HCT116 (cell line): ENCODE data around the gene ZNF860. TPM values are rescaled to one million over a fixed set of nuclear protein-coding genes. Genes with fewer than 3 reads are reported as not detected.

Source experiments
- ATAC-seq: fragments of 200-7000 bp; cut with Tn5 transposase; 2 replicates; pipeline ENCODE4 v1.9.1; 2020; ENCODE audit warnings: mild to moderate bottlenecking, moderate library complexity
- BruUV-seq: library from RNA; stranded (reverse); fragments of 400-500 nt; replicated peaks from 2 replicates; lab custom pipeline; 2021; lab: Mats Ljungman, UMichigan
- CTCF ChIA-PET: fragments of 300-600 bp; sonication (Branson Sonifier 250); formaldehyde crosslinking; loops from one replicate; lab custom pipeline; 2021; ENCODE audit warnings: antibody characterized with exemption; lab: Charles Lee
- POLR2A ChIA-PET: fragments of 300-600, 350-600 bp; sonication (Branson Sonifier 250); formaldehyde crosslinking; loops from one replicate; lab custom pipeline; 2021; ENCODE audit warnings: antibody characterized with exemption; lab: Charles Lee
- RAD21 ChIA-PET, 2 experiments: fragments of 300-600 bp; sonication (Branson Sonifier 250); formaldehyde crosslinking; loops; one replicate each; lab custom pipeline; 2023; ENCODE audit warnings: low total read pairs in 2 of 2; ENCODE audit not compliant: uncharacterized antibody in 2 of 2, unreplicated experiment in 2 of 2, low non-redundant PET in 1 of 2; lab: Charles Lee
- DNase-seq: peaks from one replicate; pipeline ENCODE4 v3.0.0-alpha.2; 2010; ENCODE audit warnings: low read depth, low spot score
- H2AFZ ChIP-seq: fragments of 200-600 bp; shearing (Covaris generic), sonication (generic); 2 replicates; pipeline ENCODE4 v1.6.1; 2017; ENCODE audit warnings: low read depth, mixed run types, mixed read lengths, antibody characterized with exemption, low read length; ENCODE audit not compliant: poor library complexity, severe bottlenecking
- H3K27ac ChIP-seq: 2 replicates; pipeline ENCODE4 v1.5.1; 2012; ENCODE audit warnings: low read depth, low read length
- H3K27me3 ChIP-seq: fragments of 200-600 bp; sonication (generic); 2 replicates; pipeline ENCODE4 v1.6.1; 2016; ENCODE audit warnings: mixed run types, low read length, mixed read lengths; ENCODE audit not compliant: insufficient read depth
- H3K36me3 ChIP-seq, 2 experiments: fragments of 200-500 bp in 1 of 2; fragments of 200-600 bp in 1 of 2; sonication (Bioruptor generic) in 1 of 2; sonication (generic) in 1 of 2; 2 replicates each; pipeline versions ENCODE4 v1.5.1 to v1.6.1; 2014 to 2016; ENCODE audit warnings: low read length in 2 of 2, inconsistent platforms in 1 of 2, mixed read lengths in 1 of 2, mixed run types in 1 of 2; ENCODE audit not compliant: insufficient read depth in 2 of 2, control insufficient read depth in 1 of 2
- H3K4me1 ChIP-seq, 2 experiments: fragments of 200-600 bp in 1 of 2; sonication (generic) in 1 of 2; 2 replicates each; pipeline versions ENCODE4 v1.5.1 to v1.6.1; 2012 to 2017; ENCODE audit warnings: low read length in 2 of 2, inconsistent platforms in 1 of 2, mild to moderate bottlenecking in 1 of 2, mixed read lengths in 1 of 2, mixed run types in 1 of 2, moderate library complexity in 1 of 2; ENCODE audit not compliant: insufficient read depth in 2 of 2, control insufficient read depth in 1 of 2
- H3K4me2 ChIP-seq: fragments of 200-600 bp; sonication (generic); 2 replicates; pipeline ENCODE4 v1.6.1; 2017; ENCODE audit warnings: mixed run types, low read length, mixed read lengths
- H3K4me3 ChIP-seq, 2 experiments: fragments of 200-600 bp in 1 of 2; sonication (generic) in 1 of 2; replicated peaks in 1 of 2; 2 replicates each; pipeline ENCODE4 v1.5.1; 2011 to 2016; ENCODE audit warnings: low read length in 2 of 2, control low read depth in 1 of 2, low read depth in 1 of 2, mild to moderate bottlenecking in 1 of 2, mixed read lengths in 1 of 2, mixed run types in 1 of 2
- H3K79me2 ChIP-seq: fragments of 200-600 bp; sonication (generic); 2 replicates; pipeline ENCODE4 v1.6.1; 2017; ENCODE audit warnings: mild to moderate bottlenecking, mixed run types, low read length, moderate library complexity, mixed read lengths; ENCODE audit not compliant: insufficient read depth
- H3K9ac ChIP-seq: fragments of 200-600 bp; sonication (generic); 2 replicates; pipeline ENCODE4 v1.6.1; 2016; ENCODE audit warnings: low read length, mixed read lengths
- H3K9me2 ChIP-seq: fragments of 200-600 bp; sonication (generic), shearing (Covaris generic); 2 replicates; pipeline ENCODE4 v1.6.1; 2017; ENCODE audit warnings: mixed run types, mild to moderate bottlenecking, moderate library complexity; ENCODE audit not compliant: insufficient read depth
- H3K9me3 ChIP-seq, 2 experiments: fragments of 200-500 bp in 1 of 2; fragments of 200-600 bp in 1 of 2; sonication (Bioruptor generic) in 1 of 2; sonication (generic) in 1 of 2; 2 replicates each; pipeline ENCODE4 v1.6.1; 2014 to 2017; ENCODE audit warnings: low read length in 2 of 2, mixed read lengths in 2 of 2, inconsistent platforms in 1 of 2, low read depth in 1 of 2, mild to moderate bottlenecking in 1 of 2, mixed run types in 1 of 2, moderate library complexity in 1 of 2; ENCODE audit not compliant: control insufficient read depth in 1 of 2, insufficient read depth in 1 of 2
- H4K20me1 ChIP-seq: fragments of 200-600 bp; sonication (generic), shearing (Covaris generic); 2 replicates; pipeline ENCODE4 v1.6.1; 2017; ENCODE audit warnings: mixed run types, mild to moderate bottlenecking, moderate library complexity; ENCODE audit not compliant: insufficient read depth
- ATF3 ChIP-seq: IDR thresholded peaks from 2 replicates; pipeline ENCODE4 v1.6.1; 2012
- CEBPB ChIP-seq: IDR thresholded peaks from 2 replicates; pipeline ENCODE4 v1.6.1; 2012; ENCODE audit warnings: low read depth
- ELF1 ChIP-seq: IDR thresholded peaks from 2 replicates; pipeline ENCODE4 v1.6.1; 2012; ENCODE audit warnings: low read depth, borderline replicate concordance
- EZH2phosphoT487 ChIP-seq: fragments of 200-600 bp; IDR thresholded peaks from 2 replicates; pipeline ENCODE4 v1.6.1; 2018; ENCODE audit warnings: antibody characterized with exemption, borderline replicate concordance
- POLR2A ChIP-seq: IDR thresholded peaks from 2 replicates; pipeline ENCODE4 v1.7.0; 2011; ENCODE audit warnings: borderline replicate concordance; ENCODE audit not compliant: insufficient read depth, insufficient read length; ENCODE audit errors: extremely low read depth
- SIN3A ChIP-seq: IDR thresholded peaks from 2 replicates; pipeline ENCODE4 v1.6.1; 2012; ENCODE audit warnings: low read depth
- SP1 ChIP-seq: IDR thresholded peaks from 2 replicates; pipeline ENCODE4 v1.6.1; 2012; ENCODE audit warnings: low read depth
- ZFX ChIP-seq: fragments of 450-650 bp; IDR thresholded peaks from 2 replicates; pipeline ENCODE4 v1.6.1; 2017
- intact Hi-C: fragments of 100-400 bp; cut with micrococcal nuclease; formaldehyde crosslinking; loops from 2 replicates; pipeline ENCODE4 v1.10.0; 2022
- total RNA-seq: library from RNA; stranded (reverse); gene quantifications from one replicate; pipeline ENCODE4 v1.2.1, GENCODE V29; 2021; ENCODE audit not compliant: unreplicated experiment
- TF ChIP-seq, protein P1 (sequence below): IDR thresholded peaks from 2 replicates; pipeline ENCODE4 v1.6.1; 2011; ENCODE audit warnings: mild to moderate bottlenecking, low read length, moderate library complexity; ENCODE audit not compliant: insufficient replicate concordance; ENCODE audit errors: extremely low read depth
- TF ChIP-seq, protein P2 (sequence below): IDR thresholded peaks from 2 replicates; pipeline ENCODE4 v1.6.1; 2012

ZNF860 gene
- total RNA-seq, 1 experiment from 2014 or later: 2.9 TPM

DNA sequence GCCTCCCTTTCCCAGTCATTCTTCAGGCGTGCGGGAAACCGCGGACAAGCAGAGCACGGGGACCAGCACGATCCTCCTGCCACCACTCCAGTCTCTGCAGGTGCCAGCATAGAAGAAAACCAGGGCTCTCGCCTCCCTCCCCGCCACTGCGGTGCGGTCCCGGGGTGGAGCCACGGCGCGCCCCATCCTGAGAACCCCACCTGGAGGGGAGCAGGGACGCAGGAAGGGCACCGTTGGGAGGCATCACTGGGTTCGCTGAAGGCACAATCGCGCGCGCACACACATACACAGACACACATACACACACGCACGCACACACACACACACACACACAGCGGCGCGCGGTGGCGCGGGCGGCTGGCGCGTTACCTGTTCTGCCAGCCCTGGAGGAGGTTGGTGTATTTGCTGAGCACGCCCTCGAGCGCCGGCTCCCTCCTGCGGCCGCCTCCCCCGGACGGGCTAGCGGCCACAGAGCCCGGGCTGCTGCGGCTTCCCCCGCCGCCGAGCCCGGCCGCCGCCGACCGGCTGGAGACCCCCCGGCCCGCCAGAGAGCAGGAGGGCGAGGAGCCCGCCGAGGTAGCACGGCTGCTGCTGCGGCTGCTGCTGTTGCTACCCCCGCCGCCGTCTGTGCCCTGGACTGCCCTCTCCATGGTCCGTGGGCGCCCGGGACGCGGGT lies 882 bp upstream of the ZNF860 start (continued):
- TF ChIP-seq, protein P1, sequence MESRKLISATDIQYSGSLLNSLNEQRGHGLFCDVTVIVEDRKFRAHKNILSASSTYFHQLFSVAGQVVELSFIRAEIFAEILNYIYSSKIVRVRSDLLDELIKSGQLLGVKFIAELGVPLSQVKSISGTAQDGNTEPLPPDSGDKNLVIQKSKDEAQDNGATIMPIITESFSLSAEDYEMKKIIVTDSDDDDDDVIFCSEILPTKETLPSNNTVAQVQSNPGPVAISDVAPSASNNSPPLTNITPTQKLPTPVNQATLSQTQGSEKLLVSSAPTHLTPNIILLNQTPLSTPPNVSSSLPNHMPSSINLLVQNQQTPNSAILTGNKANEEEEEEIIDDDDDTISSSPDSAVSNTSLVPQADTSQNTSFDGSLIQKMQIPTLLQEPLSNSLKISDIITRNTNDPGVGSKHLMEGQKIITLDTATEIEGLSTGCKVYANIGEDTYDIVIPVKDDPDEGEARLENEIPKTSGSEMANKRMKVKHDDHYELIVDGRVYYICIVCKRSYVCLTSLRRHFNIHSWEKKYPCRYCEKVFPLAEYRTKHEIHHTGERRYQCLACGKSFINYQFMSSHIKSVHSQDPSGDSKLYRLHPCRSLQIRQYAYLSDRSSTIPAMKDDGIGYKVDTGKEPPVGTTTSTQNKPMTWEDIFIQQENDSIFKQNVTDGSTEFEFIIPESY: no peak
- TF ChIP-seq SIN3A: peak; percentile 67
- TF ChIP-seq, protein P2, sequence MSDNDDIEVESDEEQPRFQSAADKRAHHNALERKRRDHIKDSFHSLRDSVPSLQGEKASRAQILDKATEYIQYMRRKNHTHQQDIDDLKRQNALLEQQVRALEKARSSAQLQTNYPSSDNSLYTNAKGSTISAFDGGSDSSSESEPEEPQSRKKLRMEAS: peak; percentile 70

- H3K4me3 ChIP-seq: no peak overlapping the region
- H3K27ac ChIP-seq: no peak overlapping the region
- no peak for TF ChIP-seq EZH2phosphoT487
- TF ChIP-seq SP1: no peak
- TF ChIP-seq CEBPB: no peak
- TF ChIP-seq, protein P2: no peak
- TF ChIP-seq ZFX: no peak
- no peak for TF ChIP-seq ATF3
- no peak for TF ChIP-seq ELF1
- no peak for TF ChIP-seq POLR2A
- TF ChIP-seq, all 23 proteins: peak for 0
- ATAC-seq (no peak), DNase-seq (no peak)
- Histone ChIP-seq H3K4me2 (no peak overlapping the region), H3K4me1 (peaks cover 9 to 17% of the 10 kb centered on the region in 2 experiments), H3K9me2 (no peaks in the 10 kb centered on the region), H4K20me1 (no peaks in the 10 kb centered on the region), H3K9ac (no peak overlapping the region), H3K27me3 (no peaks in the 10 kb centered on the region), H3K9me3 (no peaks in the 10 kb centered on the region; a peak in 1 of 4 replicates), H2AFZ (no peak overlapping the region), H3K79me2 (peaks cover 4% of the 10 kb centered on the region; the same call in 1 of the 2 replicates), H3K36me3 (no peaks in the 10 kb centered on the region)
- no TSS peak for BruUV-seq
- ChIA-PET RAD21 (no interaction called here), POLR2A (no interaction called here), CTCF (no interaction called here)
- intact Hi-C loops: no loop called here
Observed at GRCh38 chr3:31984321-31984720, 2.8 kb downstream of the ZNF860 start.
